Mucosa of gallbladder (tissue), 1 donor: ENCODE data around the gene OR5P2. TPM values are rescaled to one million over a fixed set of nuclear protein-coding genes. Genes with fewer than 3 reads are reported as not detected.
"Not testable (repeated sequence)": the region's sequence is repeated elsewhere in the genome, so short reads cannot be mapped to it uniquely, and the experiment has no call there.

Source experiments
- DNase-seq: peaks from one replicate; pipeline ENCODE4 v3.0.0-alpha.2; 2020; ENCODE audit warnings: low spot score
- total RNA-seq: library from RNA; stranded (reverse); gene quantifications from one replicate; pipeline ENCODE4 v1.2.1, GENCODE V29; 2021
- donor health status: DM: no; HTN: no; CAD: no.

The OR5P2 gene, protein sequence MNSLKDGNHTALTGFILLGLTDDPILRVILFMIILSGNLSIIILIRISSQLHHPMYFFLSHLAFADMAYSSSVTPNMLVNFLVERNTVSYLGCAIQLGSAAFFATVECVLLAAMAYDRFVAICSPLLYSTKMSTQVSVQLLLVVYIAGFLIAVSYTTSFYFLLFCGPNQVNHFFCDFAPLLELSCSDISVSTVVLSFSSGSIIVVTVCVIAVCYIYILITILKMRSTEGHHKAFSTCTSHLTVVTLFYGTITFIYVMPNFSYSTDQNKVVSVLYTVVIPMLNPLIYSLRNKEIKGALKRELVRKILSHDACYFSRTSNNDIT
- total RNA-seq, result not detected

DNA sequence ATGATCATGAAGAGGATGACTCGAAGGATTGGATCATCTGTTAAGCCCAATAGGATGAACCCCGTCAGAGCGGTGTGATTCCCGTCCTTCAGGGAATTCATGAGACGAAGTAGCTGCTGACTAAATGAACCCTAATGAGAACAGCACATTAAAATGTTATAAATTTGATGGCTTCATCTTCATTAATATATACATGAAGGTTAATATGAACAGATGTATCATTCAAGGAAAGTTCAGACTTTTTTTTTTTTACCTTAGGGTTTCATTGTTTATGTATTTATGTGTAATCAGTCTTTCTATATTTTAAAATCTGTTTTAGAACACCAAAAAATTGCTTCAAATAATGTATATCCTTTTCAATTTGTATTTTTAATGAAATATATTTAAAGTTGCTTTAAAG is at the start of gene OR5P2:
Gene OR5P2, minus strand, starts transcription at position 101 of the 400 bp plus-strand sequence. Its CDS starts 0 bp downstream, at position 101.
- no peak for DNase-seq

DNA sequence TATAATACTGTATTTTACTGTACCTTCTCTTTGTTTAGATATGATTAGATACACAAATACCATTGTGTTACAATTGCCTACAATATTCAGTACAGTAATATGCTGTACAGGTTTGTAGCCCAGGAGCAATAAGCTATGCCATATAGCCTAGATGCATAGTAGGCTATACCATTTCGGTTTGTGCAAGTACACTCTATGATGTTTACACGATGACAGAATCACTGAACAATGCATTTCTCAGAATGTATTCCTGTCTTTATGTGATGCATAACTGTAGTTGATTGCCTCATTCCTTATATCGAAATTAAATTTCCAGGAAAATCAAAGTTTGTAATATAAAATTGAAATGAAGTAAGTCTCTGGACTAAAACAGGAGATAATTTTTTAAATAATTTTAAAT is 49.3 kb upstream of the OR5P2 start:
- DNase-seq, result no peak

DNA sequence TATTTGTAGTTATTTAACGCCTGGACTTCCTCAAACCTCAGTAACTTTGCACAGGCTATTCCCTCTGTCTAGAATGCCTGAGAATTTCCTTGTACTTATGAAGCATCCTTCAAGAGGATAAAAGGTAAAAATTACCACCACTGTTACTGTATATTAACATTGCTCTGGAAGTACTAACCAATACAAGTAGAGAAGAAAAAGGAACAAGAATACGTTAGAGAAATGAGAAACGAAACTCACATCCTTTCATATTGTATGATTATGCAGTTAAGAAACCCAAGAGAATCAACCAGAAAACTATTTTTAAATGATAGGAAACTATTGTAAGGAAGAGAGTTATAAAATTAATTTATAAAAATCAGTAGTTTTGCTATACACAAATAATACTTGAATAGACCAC is 48.2 kb upstream of the OR5P2 start:
- no peak for DNase-seq

DNA sequence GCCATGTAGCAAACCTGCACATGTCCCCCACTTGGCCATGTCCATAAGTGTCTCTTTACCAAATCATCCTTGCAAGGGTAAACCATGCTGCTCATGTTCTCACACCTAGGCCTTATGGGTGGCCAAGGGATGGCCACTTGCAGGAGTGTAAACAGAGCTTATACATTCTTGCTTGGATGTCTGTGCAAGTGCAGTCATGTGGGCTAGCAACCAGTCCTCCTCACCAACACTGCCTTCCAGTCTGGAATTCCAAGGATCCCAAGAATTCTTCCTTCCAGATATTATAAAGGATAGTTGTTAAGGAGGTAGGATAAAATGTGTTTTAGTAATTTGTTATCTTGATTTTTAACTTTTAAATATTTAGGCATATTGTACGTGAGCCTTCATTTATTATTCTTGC is 47.8 kb upstream of the OR5P2 start:
- DNase-seq, result no peak

DNA sequence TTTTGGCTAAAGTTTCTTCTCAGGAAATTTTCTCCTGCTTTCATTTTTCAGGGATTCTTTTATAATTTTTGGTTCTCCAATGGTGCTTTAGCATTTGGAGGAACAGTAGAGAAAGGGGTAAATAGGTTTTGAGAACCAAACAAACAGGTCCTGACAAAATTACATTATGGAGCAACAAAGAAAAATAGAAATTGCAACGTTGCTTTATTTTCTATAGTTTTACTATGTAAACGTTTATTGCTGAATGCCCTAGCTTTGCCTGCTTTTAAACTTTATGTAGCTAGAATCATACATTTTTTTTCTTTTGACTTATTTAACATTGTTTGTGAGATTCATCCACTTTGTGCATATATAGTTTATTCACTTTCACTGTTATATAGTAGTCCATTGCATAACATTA is 43.8 kb upstream of the OR5P2 start:
- DNase-seq, result no peak

DNA sequence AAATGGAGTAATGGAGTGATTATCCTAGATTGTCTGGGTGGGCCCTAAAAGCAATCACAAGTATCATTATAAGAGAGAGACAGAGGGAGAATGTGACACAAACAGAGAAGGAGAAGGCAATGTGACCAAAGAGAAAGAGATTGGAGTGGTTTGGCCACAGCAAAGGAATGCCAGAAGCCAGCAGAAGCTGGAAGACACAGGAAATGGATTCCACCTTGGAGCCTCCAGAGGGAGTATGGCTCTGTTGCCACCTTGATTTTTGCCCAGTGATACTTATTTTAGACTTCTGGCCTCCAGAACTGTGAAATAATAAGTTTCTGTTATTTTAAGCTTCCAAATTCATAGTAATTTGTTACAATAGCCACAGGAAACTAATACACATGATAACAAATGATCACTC is 36.8 kb upstream of the OR5P2 start:
- DNase-seq, result no peak

DNA sequence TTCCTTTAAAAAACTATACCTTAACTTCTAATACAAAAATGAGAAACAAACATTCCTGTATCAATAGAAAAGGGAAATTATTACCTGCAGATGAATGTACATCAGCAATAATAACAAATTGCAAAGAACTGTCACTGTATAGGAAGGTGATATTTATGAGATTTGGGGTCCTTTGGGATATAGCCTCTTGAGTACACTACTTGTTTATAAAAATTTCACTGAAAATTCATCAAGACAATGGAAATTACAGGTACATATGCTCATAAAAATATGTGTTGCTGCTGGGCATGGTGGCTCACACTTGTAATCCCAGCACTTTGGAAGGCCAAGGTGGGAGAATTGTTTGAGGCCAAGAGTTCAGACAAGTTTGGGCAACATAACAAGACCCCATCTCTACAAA is 34.0 kb upstream of the OR5P2 start, which contains the start of gene OR5P3:
Gene OR5P3, minus strand, starts transcription at position 101 of the 400 bp plus-strand sequence.
- DNase-seq, result no peak

DNA sequence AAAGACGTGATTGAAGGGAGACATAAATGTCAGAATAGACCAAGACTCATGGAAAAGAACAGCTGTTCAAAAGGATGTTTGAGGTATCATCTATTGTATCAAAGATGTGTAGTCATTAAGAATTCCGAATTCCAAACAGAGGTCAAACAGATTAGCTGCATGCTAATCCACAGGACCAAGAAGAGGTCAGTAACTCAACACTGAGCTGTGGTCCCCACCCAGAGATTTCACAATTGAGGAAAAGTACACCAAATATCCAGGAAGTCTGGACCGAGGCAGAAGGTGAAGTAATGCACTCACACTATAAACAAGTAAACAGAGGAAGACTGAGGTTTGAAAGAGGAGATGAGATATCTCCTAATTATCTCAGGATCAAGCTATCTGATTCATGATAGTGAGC is 29.6 kb upstream of the OR5P2 start:
- no peak for DNase-seq

DNA sequence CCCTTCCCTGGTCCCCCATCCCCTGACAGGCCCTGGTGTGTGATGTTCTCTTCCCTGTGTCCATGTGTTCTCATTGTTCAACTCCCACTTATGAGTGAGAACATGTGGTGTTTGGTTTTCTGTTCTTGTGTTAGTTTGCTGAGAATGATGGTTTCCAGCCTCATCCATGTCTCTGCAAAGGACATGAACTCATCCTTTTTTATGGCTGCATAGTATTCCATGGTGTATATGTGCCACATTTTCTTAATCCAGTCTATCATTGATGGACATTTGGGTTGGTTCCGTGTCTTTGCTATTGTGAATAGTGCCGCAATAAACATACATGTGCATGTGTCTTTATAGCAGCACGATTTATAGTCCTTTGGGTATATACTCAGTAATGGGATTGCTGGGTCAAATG is 23.7 kb upstream of the OR5P2 start:
- DNase-seq, result not testable (repeated sequence)

DNA sequence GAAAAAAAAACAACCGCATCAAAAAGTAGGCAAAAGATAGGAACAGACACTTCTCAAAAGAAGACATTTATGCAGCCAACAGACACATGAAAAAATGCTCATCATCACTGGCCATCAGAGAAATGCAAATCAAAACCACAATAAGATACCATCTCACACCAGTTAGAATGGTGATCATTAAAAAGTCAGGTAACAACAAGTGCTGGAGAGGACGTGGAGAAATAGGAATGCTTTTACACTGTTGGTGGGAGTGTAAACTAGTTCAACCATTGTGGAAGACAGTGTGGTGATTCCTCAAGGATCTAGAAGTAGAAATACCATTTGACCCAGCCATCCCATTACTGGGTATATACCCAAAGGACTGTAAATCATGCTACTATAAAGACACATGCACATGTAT is 18.2 kb upstream of the OR5P2 start:
- not testable (repeated sequence) for DNase-seq

DNA sequence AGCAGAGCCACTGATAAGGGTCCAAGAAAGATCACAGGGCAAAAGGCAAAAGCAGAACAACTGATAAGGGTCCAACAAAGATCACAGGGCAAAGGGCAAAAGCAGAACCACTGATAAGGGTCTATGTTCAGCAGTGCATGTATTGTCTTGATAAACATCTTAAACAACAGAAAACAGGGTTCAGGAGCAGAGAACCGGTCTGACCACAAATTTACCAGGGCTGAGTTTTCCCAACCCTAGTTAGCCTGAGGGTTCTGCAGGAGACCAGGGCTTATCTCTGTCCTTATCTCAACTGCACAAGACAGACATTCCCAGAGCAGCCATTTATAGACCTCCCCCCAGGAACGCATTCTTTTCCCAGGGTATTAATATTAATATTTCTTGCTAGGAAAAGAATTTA is 13.6 kb upstream of the OR5P2 start:
- DNase-seq, result not testable (repeated sequence)

DNA sequence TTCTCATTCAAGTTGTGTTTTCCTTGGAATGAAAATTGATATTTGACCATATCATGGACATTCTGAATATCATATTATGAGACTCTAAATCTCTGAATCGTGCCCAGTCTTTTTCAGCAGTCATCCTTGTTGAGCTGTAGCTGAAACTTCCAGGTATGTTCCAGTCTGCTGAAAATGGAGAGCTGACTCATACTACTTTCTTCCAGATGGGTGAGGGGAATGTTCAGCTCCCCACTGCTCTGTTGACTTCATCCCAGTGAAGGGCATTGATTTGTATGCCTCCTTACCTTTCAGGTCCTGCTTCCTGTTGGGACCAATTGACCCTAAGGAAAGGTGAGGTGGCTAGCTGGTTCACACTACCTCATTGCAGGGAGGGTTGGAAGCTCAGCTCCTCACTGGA is 3.5 kb downstream of the OR5P2 start:
- DNase-seq, result no peak

DNA sequence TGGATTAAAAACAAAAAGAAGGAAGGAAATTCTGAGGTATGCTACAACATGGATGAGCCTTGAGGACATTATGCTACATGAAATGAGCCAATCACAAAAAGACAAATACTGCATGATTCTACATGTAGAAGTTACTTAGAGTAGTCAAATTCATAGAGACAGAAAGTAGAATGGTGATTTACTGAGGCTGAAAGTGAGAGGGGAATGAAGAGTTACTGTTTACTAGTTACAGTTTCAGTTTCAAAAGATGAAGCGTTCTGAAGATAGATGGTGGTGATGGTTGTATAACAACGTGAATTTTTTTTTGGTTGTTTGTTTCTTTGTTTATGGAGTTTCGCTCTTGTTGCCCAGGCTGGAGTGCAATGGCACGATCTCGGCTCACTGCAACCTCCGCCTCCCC is 9.5 kb downstream of the OR5P2 start:
- no peak for DNase-seq

DNA sequence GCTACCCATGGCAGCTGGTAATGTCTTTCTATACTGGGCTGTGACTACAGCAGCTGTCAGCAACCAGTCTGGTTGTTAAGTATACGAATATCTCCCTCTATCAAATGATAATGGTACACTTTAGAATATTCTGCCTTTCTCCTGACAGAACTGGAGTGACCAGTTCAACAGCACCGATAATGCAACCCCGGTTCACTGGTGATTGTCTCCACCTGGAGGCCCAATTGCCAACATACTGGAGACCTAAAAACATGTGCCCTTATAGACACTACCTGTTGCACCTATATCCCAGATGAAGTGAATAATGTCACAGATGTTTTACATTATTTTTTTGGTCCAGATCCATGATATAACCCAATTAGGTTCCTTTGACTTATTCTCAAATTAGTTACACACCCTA is 21.1 kb downstream of the OR5P2 start:
- no peak for DNase-seq

DNA sequence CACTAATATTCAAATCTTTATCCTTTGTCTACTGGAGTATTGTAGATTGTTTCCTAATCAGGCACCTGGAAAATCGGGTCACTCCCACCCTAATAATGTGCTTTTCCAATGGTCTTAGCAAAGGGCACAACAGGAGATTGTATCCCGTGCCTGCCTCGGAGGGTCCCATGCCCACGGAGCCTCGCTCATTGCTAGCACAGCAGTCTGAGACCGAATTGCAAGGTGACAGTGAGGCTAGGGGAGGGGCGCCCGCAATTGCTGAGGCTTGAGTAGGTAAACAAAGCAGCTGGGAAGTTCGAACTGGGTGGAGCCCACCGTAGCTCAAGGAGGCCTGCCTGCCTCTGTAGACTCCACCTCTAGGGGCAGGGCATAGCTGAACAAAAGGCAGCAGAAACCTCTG is 32.4 kb downstream of the OR5P2 start:
- DNase-seq, result not testable (repeated sequence)

DNA sequence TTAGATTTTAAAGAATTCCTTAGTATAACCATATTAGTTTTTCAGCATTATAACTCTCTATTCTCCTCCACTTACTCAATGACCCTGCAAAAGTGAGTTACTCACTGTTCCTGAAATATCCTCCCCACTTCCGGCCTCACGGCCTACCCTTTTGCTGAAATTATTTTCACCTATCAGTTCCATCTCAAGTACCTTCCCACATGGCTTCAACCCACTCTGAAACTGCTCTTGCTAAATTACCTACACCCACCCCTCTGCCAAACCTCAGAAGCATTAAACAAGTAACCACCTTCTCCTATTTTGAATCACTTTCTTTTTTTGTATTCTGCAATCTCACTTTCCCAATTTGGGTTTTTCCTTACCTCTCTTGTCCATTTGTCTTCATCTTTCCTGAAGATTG is 37.7 kb downstream of the OR5P2 start:
- no peak for DNase-seq

DNA sequence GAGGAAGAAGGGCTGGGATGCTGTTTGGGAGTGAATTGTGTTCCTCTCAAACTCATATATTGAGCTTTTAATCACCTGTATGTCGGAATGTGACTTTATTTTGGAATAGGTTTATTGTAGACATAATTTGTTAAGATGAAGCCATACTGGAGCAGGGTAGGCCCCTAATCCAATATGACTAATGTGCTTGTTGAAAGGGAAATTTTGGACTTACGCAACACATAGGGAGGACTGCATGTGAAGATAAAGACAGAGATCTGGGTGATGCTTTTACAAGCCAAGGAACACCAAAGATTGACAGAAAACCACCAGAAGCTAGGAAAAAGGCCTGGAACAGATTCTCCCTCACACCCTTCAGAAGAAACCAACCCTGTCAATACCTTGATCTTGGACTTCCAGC is 47.3 kb downstream of the OR5P2 start:
- no peak for DNase-seq

Other genes starting within 250 kb of the OR5P2 start
- gene CYB5R2, start 123.4 kb downstream of the OR5P2 start, total RNA-seq, result 8.1 TPM
- gene OVCH2, start 90.5 kb downstream of the OR5P2 start, total RNA-seq, result 0.20 TPM
- gene OR5P3, start 33.9 kb upstream of the OR5P2 start, total RNA-seq, result not detected
- not detected for gene OR10A6, start 134.3 kb upstream of the OR5P2 start, total RNA-seq
- not detected for gene OR10A3, start 144.8 kb upstream of the OR5P2 start, total RNA-seq
- not detected for gene NLRP10, start 168.5 kb upstream of the OR5P2 start, total RNA-seq
- 251 TPM for gene EIF3F, start 190.4 kb upstream of the OR5P2 start, total RNA-seq